K562 (cell line): Measurements from ENCODE around the gene PSMB8. TPM values are rescaled to one million over a fixed set of nuclear protein-coding genes. Genes with fewer than 3 reads are reported as not detected.

Experiments
- ATAC-seq: fragments of 200-7000 bp; cut with Tn5 transposase; 3 replicates; pipeline ENCODE4 v1.9.1; 2020; ENCODE audit warnings: moderate library complexity
- BruUV-seq: library from RNA; stranded (reverse); fragments of 400-500 nt; replicated peaks from 2 replicates; lab custom pipeline; 2021; lab: Mats Ljungman, UMichigan
- CTCF ChIA-PET: fragments of 300-600 bp; formaldehyde crosslinking; extraction: SDS; loops from one replicate; lab custom pipeline; 2021; ENCODE audit warnings: low intra/inter-chr PET ratio; lab: Yijun Ruan, JAX
- POLR2A ChIA-PET: fragments of 300-600, 350-650 bp; sonication (Branson Sonifier 250); formaldehyde crosslinking; extraction: SDS; loops from one replicate; lab custom pipeline; 2021; ENCODE audit warnings: antibody characterized with exemption, inconsistent platforms; lab: Yijun Ruan, JAX
- DNase-seq, 4 experiments: peaks; one replicate each; pipeline versions ENCODE4 v3.0.0 to v3.0.0-alpha.2; 2011 to 2018; ENCODE audit warnings: low spot score in 3 of 4, mixed read lengths in 3 of 4; ENCODE audit errors: extremely low read depth in 1 of 4
- FAIRE-seq: peaks from 2 replicates; lab custom pipeline; 2011; peaks lifted over from hg19 to GRCh38; lab: Jason Lieb, UNC
- H2AFZ ChIP-seq: 2 replicates; pipeline ENCODE4 v1.6.0; 2011; ENCODE audit warnings: low read depth, low read length, control low read depth, inconsistent platforms
- H3K27ac ChIP-seq: fragments of 200-600 bp; 3 replicates; pipeline ENCODE4 v1.8.0; 2011; ENCODE audit warnings: low read depth, mild to moderate bottlenecking, control low read depth, inconsistent platforms, low read length, moderate library complexity, mixed read lengths; ENCODE audit errors: extremely low read depth
- H3K27me3 ChIP-seq, 2 experiments: fragments of 300-600 bp in 1 of 2; 2 replicates in 1 of 2; 3 replicates in 1 of 2; pipeline versions ENCODE4 v1.6.0 to v1.8.0; 2011; ENCODE audit warnings: inconsistent platforms in 2 of 2, low read length in 2 of 2, mild to moderate bottlenecking in 1 of 2, mixed read lengths in 1 of 2, moderate library complexity in 1 of 2; ENCODE audit not compliant: control insufficient read depth in 2 of 2, insufficient read depth in 2 of 2
- H3K36me3 ChIP-seq: fragments of 300-600 bp; 3 replicates; pipeline ENCODE4 v1.8.0; 2011; ENCODE audit warnings: mild to moderate bottlenecking, low read length, inconsistent platforms; ENCODE audit not compliant: control insufficient read depth, insufficient read depth
- H3K4me1 ChIP-seq, 2 experiments: fragments of 200-600 bp in 1 of 2; replicated peaks in 1 of 2; 2 replicates in 1 of 2; 3 replicates in 1 of 2; pipeline versions ENCODE4 v1.5.1 to v1.8.0; 2011; ENCODE audit warnings: inconsistent platforms in 2 of 2, low read length in 2 of 2, mild to moderate bottlenecking in 1 of 2, mixed read lengths in 1 of 2, moderate library complexity in 1 of 2; ENCODE audit not compliant: control insufficient read depth in 2 of 2, insufficient read depth in 2 of 2
- H3K4me2 ChIP-seq: 2 replicates; pipeline ENCODE4 v1.6.1; 2011; ENCODE audit warnings: low read length, control low read depth, inconsistent platforms, mixed read lengths; ENCODE audit not compliant: insufficient read depth
- H3K4me3 ChIP-seq: fragments of 200-600 bp; sonication (generic), shearing (Covaris generic); 2 replicates; pipeline ENCODE4 v1.5.1; 2016; ENCODE audit warnings: control low read depth, inconsistent platforms
- H3K79me2 ChIP-seq: fragments of 200-600 bp; 3 replicates; pipeline ENCODE4 v1.8.0; 2011; ENCODE audit warnings: low read length, inconsistent platforms; ENCODE audit not compliant: control insufficient read depth, insufficient read depth
- H3K9ac ChIP-seq, 2 experiments: 2 replicates each; pipeline versions ENCODE4 v1.6.0 to v1.6.1; 2011; ENCODE audit warnings: low read depth in 2 of 2, low read length in 2 of 2, control low read depth in 1 of 2, inconsistent platforms in 1 of 2, mild to moderate bottlenecking in 1 of 2, mixed read lengths in 1 of 2; ENCODE audit not compliant: insufficient read depth in 1 of 2
- H3K9me1 ChIP-seq: one replicate; pipeline ENCODE4 v1.6.0; 2011; ENCODE audit warnings: inconsistent platforms, mild to moderate bottlenecking, low read length, moderate library complexity; ENCODE audit not compliant: control insufficient read depth, insufficient read depth
- H3K9me3 ChIP-seq: replicated peaks from 2 replicates; pipeline ENCODE4 v1.5.1; 2011; ENCODE audit warnings: low read depth, low read length, inconsistent platforms; ENCODE audit not compliant: control insufficient read depth, insufficient read depth
- H4K20me1 ChIP-seq: replicated peaks from 2 replicates; pipeline ENCODE4 v1.6.1; 2011; ENCODE audit warnings: low read length, inconsistent platforms, mixed read lengths; ENCODE audit not compliant: control insufficient read depth, insufficient read depth
- BRF1 ChIP-seq: IDR thresholded peaks from 3 replicates; pipeline ENCODE4 v1.6.1; 2011; ENCODE audit warnings: borderline replicate concordance, mild to moderate bottlenecking; ENCODE audit not compliant: insufficient read length; ENCODE audit errors: extremely low read depth
- CC2D1A ChIP-seq: fragments of 450-650 bp; IDR thresholded peaks from 2 replicates; pipeline ENCODE4 v1.6.1; 2017; ENCODE audit warnings: mild to moderate bottlenecking
- DPF2 ChIP-seq: fragments of 450-650 bp; IDR thresholded peaks from 2 replicates; pipeline ENCODE4 v1.6.1; 2016
- EHMT2 ChIP-seq: fragments of 450-650 bp; IDR thresholded peaks from 2 replicates; pipeline ENCODE4 v1.6.1; 2018; ENCODE audit warnings: antibody characterized with exemption
- FOXA1 ChIP-seq: fragments of 450-650 bp; IDR thresholded peaks from 2 replicates; pipeline ENCODE4 v1.6.1; 2016; ENCODE audit warnings: mild to moderate bottlenecking, borderline replicate concordance
- FOXJ3 ChIP-seq: sonication (generic); formaldehyde crosslinking; IDR thresholded peaks from 2 replicates; pipeline ENCODE4 v1.4.0; 2020; ENCODE audit warnings: mild to moderate bottlenecking, missing genetic modification reagents
- POLR2B ChIP-seq: fragments of 450-650 bp; IDR thresholded peaks from 2 replicates; pipeline ENCODE4 v1.6.1; 2018; ENCODE audit warnings: low read depth; ENCODE audit not compliant: partially characterized antibody
- RFX5 ChIP-seq: IDR thresholded peaks from 2 replicates; pipeline ENCODE4 v1.6.1; 2011; ENCODE audit warnings: low read depth, mild to moderate bottlenecking, improper control_type of control experiment, low read length
- SMAD1 ChIP-seq: fragments of 150-350 bp; IDR thresholded peaks from 2 replicates; pipeline ENCODE4 v1.6.1; 2014; ENCODE audit warnings: low read length, low read depth; ENCODE audit not compliant: partially characterized antibody
- SRF ChIP-seq, 2 experiments: fragments of 250-450, 450-650 bp in 1 of 2; sonication (Bioruptor Pico) in 1 of 2; sonication (generic) in 1 of 2; formaldehyde crosslinking; IDR thresholded peaks; 2 replicates each; pipeline versions ENCODE4 v1.5.0 to v1.5.1; 2020 to 2022; ENCODE audit warnings: mild to moderate bottlenecking in 1 of 2, missing genetic modification reagents in 1 of 2
- TAF7 ChIP-seq: fragments of 450-650 bp; IDR thresholded peaks from 2 replicates; pipeline ENCODE4 v1.6.1; 2016; ENCODE audit warnings: missing genetic modification characterization, missing compliant biosample characterization
- ZBTB7A ChIP-seq: IDR thresholded peaks from 2 replicates; pipeline ENCODE4 v1.6.1; 2011; ENCODE audit warnings: low read depth, mild to moderate bottlenecking, low read length, moderate library complexity, borderline replicate concordance; ENCODE audit not compliant: control insufficient read depth
- ZNF311 ChIP-seq: fragments of 250-450 bp; sonication (Bioruptor Pico); IDR thresholded peaks from 2 replicates; pipeline ENCODE4 v1.4.0; 2020; ENCODE audit warnings: mild to moderate bottlenecking, moderate library complexity
- ZNF445 ChIP-seq: fragments of 250-450 bp; sonication (Bioruptor Pico); IDR thresholded peaks from 2 replicates; pipeline ENCODE4 v1.4.0; 2020; ENCODE audit warnings: low read depth, mild to moderate bottlenecking, moderate library complexity
- WGBS: fragments of 100-300 bp; shearing (Covaris generic); methylation state at CpG from one replicate; pipeline ENCODE4 v1.1.6; 2016; ENCODE audit warnings: low coverage, mixed read lengths; ENCODE audit not compliant: insufficient coverage; ENCODE audit errors: missing lambda C conversion rate; 5-methylcytosine and 5-hydroxymethylcytosine counted together
- in situ Hi-C: fragments of 300-500 bp; cut with MboI; formaldehyde crosslinking; loops from 4 replicates; pipeline ENCODE4 v1.15.0; 2018; ENCODE audit warnings: inconsistent platforms, mixed read lengths
- intact Hi-C: fragments of 100-400 bp; cut with micrococcal nuclease; formaldehyde crosslinking; loops from 2 replicates; pipeline ENCODE4 v1.14.2; 2022
- polyA plus RNA-seq, 8 experiments: library from polyadenylated mRNA; depleted of rRNA in 4 of 8; stranded (reverse) in 5 of 8; unstranded in 3 of 8; fragments of >200 nt; fragmentation: Nextera tagmentation in 2 of 8; fragmentation: Illumina TruSeq in 1 of 8; extraction: Ambion mirVana in 2 of 8; extraction: Trizol in 1 of 8; gene quantifications; 2 replicates each; pipeline versions ENCODE4 v1.2.1 to v1.2.3, GENCODE V29; 2011 to 2014; ENCODE audit warnings: inconsistent platforms in 1 of 8, missing spikeins in 1 of 8
- total RNA-seq, 7 experiments: library from RNA; depleted of rRNA in 6 of 7; stranded (reverse); fragments of >200 nt in 6 of 7; fragmentation: Illumina TruSeq in 2 of 7; extraction: Trizol in 2 of 7; gene quantifications; 2 replicates each; pipeline versions ENCODE4 v1.2.1 to v1.2.3, GENCODE V29; 2011 to 2021; ENCODE audit warnings: low replicate concordance in 1 of 7
- TF ChIP-seq, protein P1 (sequence below): fragments of 450-650 bp; IDR thresholded peaks from 2 replicates; pipeline ENCODE4 v1.6.1; 2016; ENCODE audit warnings: antibody characterized with exemption
- TF ChIP-seq, protein P2 (sequence below): IDR thresholded peaks from 2 replicates; pipeline ENCODE4 v1.6.1; 2012; ENCODE audit warnings: low read depth, low read length, improper control_type of control experiment, borderline replicate concordance

The PSMB8 gene
- total and polyA plus RNA-seq, 9 of the 15 experiments (the other 6 are each of a cell fraction or from before 2014, with no cell fraction given), result 0.71 to 4.0 (median 2.4) TPM

DNA sequence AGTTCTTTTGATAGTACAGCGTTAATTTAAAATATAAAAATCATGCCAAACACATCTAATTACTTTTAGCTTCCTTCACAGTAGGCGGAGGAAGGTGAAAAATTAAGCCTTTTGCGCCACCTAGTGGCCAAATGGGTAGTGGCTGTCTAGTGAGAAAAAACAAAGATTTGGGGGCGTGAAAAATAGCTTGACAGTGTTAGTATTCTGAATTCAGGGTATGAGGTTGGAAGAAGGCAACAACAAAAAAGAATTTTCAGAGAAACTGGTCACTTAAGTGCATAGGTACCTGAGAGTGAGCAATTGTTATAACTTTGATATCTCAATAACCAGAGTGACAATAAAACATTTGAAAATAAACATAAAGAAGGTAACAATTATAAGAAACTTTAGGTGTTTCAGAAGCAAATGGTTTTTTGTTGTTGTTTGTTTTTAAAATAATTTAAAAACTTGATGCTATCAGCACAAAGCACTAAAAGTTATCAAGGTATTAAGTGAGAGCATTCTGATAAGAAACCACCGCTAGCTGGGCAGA, 24.5 kb upstream of the PSMB8 start:
- H3K9ac ChIP-seq, result no peak overlapping the region
- peak; percentile 69 to 88 (median 73) for DNase-seq
- CTCF ChIA-PET, result interaction anchor here (0.6 to 3.8 kb wide), 17 partner anchors 9 to 455 kb away, joined by 3 to 66 read pairs (median 4); partner anchors contain the start of genes PSMB8, PSMB9, TAP1 and TAP2
- H3K4me2 ChIP-seq, result no peak overlapping the region
- H3K4me3 ChIP-seq, result no peak overlapping the region
- ATAC-seq, result peak; percentile 97
- H3K36me3 ChIP-seq, result no peaks in the 10 kb centered on the region
- no peaks in the 10 kb centered on the region for H4K20me1 ChIP-seq
- peaks cover 15 to 18% of the 10 kb centered on the region in 2 experiments; a peak in 4 of 5 replicates for H3K27me3 ChIP-seq
- in situ Hi-C loops (no loop called here), intact Hi-C loops (loop anchor here (1.0 to 5.0 kb wide), 5 partner anchors 30 to 454 kb away; partner anchors contain the start of gene TAP2)
- no peak overlapping the region for H3K27ac ChIP-seq
- POLR2A ChIA-PET, result interaction anchor here (0.6 to 4.5 kb wide), 14 partner anchors 9 to 462 kb away, joined by 3 to 17 read pairs (median 4); partner anchors contain the start of genes PSMB9, TAP1 and TAP2
- WGBS, result under 1% methylated on average over 5 of the region's 5 CpGs
- peak; percentile 95 for FAIRE-seq
- no TSS peak for BruUV-seq
- no peaks in the 10 kb centered on the region for H3K9me3 ChIP-seq
- H3K4me1 ChIP-seq, result no peaks in the 10 kb centered on the region
- no peaks in the 10 kb centered on the region for H3K79me2 ChIP-seq
- no peak overlapping the region for H2AFZ ChIP-seq
- H3K9me1 ChIP-seq, result no peaks in the 10 kb centered on the region
- TF ChIP-seq SRF (CRISPR knock-in tag; IDR thresholded peaks at IDR 0.05) (no peak), ZNF311 (CRISPR knock-in tag) (no peak), BRF1 (no peak), POLR2B (no peak), TAF7 (tag) (no peak), FOXA1 (no peak), FOXJ3 (no peak), ZBTB7A (no peak), SMAD1 (no peak), CC2D1A (peak; percentile 27; the same call in 1 of the 2 replicates), EHMT2 (no peak), RFX5 (peak; percentile 29; the same call in 1 of the 2 replicates), DPF2 (no peak), ZNF445 (CRISPR knock-in tag) (no peak)
- TF ChIP-seq, protein P1, sequence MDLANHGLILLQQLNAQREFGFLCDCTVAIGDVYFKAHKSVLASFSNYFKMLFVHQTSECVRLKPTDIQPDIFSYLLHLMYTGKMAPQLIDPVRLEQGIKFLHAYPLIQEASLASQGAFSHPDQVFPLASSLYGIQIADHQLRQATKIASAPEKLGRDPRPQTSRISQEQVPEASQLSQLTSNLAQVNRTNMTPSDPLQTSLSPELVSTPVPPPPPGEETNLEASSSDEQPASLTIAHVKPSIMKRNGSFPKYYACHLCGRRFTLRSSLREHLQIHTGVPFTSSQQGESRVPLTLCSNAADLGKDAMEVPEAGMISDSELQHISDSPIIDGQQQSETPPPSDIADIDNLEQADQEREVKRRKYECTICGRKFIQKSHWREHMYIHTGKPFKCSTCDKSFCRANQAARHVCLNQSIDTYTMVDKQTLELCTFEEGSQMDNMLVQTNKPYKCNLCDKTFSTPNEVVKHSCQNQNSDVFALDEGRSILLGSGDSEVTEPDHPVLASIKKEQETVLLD, result no peak
- TF ChIP-seq, protein P2, sequence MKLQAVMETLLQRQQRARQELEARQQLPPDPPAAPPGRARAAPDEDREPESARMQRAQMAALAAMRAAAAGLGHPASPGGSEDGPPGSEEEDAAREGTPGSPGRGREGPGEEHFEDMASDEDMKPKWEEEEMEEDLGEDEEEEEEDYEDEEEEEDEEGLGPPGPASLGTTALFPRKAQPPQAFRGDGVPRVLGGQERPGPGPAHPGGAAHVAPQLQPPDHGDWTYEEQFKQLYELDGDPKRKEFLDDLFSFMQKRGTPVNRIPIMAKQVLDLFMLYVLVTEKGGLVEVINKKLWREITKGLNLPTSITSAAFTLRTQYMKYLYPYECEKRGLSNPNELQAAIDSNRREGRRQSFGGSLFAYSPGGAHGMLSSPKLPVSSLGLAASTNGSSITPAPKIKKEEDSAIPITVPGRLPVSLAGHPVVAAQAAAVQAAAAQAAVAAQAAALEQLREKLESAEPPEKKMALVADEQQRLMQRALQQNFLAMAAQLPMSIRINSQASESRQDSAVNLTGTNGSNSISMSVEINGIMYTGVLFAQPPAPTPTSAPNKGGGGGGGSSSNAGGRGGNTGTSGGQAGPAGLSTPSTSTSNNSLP, result peak; percentile 23; the same call in 1 of the 2 replicates
